ENCODE data around the gene CLDN11.
A peak's percentile ranks its signal among the peaks of the same experiment; 100 is the strongest.

CLDN11 gene

DNA sequence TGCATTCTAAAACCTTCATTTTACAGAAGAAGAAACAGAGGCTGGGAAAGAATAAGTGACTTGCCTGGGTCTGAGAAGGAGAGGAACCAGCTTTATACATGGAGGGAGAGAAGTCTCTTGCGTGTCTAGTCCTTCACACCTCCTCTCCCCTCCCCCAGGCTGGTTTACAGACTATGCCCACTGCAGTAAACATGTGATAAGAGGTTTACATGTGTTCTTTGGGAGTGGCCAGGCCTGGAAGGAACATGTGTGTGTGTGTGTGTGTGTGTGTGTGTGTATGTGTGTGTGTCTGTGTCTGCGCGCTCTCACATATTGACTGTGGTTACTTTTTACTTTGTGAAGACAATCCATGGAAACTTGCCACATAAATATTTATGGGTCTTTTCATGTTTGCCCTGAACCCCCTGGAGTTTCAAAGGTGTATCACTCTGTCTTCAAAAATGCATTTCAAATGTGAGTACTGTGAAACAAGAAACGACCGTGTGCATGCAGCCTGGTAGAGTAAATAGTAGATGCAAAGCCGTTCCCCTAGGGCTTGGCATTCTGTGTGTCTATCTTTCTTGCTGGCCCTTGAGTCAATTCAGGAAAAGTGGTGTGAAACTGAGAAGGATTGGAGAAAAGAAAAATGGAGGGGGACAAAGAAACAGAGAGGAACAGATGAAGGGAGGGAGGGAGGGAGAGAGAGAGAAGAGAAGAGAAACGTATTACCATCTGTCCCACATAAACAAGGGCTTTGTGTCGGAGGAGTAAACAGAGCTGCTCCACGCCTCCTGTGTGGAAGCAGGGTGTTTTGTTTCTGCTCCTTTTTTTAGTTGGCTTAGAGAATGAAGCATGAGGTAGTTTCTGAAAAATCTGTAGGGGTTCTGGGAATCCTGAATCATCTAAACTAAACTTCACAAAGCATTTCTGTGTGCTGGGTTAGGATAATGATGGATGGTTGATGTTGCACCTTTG is 51.7 kb downstream of the CLDN11 start:
- DNase-seq (ENCODE audit: low read depth) = peak; percentile 75

DNA sequence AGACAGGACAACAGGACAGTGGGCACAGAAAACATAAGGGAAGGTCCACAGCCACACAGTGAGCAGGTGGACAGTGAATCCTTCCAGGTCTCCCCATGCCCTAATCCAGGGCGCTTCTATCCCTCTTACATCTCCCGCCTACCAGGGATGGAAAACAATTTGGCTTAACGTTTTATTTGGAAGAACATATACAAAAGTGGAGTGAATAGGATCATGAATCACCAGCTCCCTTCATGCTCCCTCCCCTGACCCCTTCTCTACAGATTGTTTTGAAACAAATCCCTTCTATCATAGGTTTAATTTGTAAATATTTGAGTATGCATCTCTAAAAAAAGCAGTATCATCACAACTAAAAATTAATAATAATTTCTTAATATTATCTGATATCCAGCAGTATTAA is 52.5 kb downstream of the CLDN11 start:
- no peak for DNase-seq (ENCODE audit: low read depth)

DNA sequence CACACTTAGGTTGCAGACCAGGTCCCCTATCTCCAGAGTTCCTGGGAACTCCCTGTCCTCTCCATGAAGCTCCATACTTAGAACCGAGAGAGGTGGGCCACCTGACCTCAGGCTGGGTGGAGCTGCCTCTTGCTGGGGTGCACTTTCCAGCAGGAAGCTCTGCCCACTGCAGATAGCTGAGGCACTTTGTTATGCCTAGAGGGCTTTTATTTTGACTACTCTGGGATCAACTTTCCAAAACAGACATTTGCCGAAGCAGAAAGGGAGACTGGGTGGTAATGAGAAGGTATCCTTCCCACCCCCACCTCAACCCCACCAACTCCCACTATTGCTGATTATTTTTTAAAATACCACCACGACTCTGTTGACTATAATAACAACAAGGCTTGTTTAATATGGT is 54.7 kb downstream of the CLDN11 start:
- DNase-seq (ENCODE audit: low read depth) = no peak

DNA sequence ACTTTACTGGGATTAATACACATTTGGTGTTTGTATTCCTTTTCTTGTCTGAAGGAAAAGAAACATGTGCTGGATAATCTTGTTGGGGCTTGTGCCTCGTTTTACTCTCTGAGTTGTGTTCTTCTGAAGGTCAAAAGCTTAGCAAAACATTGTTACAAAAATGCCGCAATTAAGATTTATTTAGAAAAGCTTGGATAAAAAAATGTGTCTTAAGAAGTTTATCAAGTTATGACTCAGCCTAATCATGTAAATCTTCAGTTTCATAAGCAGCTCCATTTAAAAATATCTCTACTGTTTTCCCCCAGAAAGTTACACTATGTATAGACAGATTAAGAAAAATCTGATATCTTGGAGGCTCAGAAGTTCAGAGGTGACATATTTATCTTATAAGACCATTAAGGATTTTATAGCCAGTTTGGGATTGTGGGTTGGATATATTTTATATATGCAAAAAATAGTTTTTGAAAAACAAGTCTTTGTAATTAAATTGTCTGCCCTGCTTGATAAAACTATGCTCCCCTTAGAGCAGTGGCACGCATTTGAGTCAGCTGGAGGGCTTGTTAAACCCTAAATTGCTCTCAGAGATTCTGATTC is 56.5 kb downstream of the CLDN11 start:
- DNase-seq (ENCODE audit: low read depth) = no peak

DNA sequence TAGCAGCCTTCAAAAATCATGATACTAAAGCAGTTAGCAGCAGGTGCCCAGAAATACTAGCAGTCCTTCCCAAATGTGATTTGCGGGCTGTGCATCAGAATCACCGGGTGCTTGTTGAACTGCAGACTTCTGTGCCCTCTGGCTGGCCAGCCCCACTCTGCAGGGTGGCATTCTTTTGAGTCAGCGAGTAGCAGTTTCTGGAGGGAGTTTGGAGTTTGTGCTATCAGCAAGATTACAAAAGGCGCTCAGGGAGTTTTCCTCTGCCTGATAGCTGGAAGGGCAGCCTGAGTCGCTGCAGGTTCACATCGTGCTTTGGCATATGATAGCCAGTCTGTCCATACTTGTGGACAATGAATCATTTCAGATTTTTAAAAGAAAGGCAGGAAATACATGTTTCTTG is 57.6 kb downstream of the CLDN11 start:
- no peak for DNase-seq (ENCODE audit: low read depth)

DNA sequence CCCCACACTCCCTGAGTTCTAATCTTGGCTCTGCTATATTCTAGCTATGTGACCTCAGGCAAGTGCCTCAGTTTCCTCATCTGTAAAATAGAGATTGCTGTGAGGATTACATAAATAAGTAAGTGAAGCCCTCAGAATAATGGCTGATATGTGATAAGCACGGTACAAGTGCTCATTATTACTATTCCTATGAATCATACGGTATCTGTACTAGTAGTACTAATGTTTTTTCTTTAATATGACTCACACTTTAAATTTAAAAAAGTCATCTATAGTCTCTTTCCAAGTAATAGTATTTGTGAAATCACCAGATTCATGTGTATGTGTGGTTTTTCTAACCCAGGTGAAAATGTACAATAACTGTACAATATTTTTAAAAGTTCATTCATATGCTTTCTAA is 58.7 kb downstream of the CLDN11 start:
- DNase-seq (ENCODE audit: low read depth) = no peak

DNA sequence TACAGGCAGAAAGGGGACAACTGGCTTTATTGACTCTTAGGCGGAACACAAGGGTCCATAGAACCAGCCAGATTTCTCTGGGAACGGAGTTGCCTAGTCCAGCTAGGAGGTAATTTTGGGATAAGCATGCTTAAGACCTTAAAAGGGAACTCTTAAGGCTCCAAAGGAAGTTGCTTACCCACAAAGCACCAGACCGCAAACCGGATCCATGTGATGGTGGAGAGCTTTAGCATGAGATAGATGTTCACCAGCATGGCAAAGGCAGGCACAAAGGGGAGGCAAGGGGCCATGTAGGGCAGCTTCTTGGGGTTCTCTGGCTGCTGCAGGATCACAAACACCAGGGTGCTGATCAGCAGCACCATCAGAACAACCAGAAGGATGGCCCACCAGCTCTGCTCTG is 61.4 kb downstream of the CLDN11 start:
- no peak for DNase-seq (ENCODE audit: low read depth)

DNA sequence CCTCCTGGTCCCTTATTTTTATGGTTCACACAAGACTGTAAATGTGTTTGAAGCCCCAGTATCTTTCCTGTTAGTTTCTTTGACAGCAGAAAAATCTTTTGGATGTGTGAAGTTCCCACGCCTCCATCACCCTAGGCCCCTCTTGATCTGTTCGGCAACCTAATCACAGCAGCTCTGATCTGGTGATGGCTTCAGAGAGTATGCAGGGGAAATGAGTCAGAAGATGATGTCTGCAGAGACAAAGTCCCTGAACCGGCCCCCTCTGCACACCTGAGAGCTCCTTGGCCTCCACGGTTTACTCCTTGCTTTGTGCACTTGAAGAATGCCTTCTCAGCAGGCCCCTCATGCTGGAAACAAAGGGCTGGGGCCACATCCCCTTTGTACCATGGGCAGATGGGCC is 63.5 kb downstream of the CLDN11 start:
- no peak for DNase-seq (ENCODE audit: low read depth)

DNA sequence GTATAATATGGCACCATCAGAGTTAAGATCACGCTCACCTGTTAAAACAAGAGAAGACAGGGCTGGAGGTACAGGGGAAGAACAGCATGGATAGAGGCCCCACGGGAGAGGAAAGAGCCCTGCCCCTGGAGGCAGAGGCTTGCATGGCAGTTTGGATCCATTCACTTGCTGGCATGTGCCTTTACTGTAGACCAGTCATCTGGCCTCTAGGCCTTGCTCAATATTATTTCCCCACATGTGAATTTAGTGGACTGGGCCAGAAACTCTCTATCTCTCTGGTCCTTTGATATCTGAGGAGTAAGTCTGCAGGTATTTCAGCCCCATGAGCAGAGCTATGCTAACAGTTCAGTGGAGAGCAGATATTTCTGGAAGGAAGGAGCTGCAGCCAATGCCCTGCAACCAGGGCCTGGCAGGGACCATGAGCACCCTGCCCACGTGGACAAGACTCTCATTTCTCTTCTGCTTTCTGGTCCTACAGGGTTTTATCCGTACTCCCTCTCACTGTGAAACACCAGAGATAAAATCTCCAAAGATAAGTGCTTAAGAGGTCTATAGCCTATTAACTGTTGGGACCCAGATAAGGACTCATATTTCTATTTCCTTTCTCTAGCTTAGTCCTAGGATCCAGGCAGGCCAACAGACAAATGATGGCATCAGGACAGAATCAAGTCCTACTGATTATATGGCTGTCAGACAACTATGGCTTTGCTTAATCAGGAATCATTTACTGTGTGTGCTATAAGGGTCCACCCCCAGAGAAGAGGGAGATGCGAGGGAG is 65.0 kb downstream of the CLDN11 start:
- DNase-seq (ENCODE audit: low read depth) = no peak
